NCI-H1436 treated with DMSO at 0.1 percent for 48 hours (cell line): ENCODE measurements around the gene IFNL3.
"Not testable (repeated sequence)": the region's sequence is repeated elsewhere in the genome, so short reads cannot be mapped to it uniquely, and the experiment has no call there.

Experiments
- DNase-seq: peaks from one replicate; lab custom pipeline; 2025; lab: John Stamatoyannopoulos, UW

The IFNL3 gene

GRCh38 chr19:39253374-39254149 is 8.8 kb upstream of the IFNL3 start:
- DNase-seq: no peak

- DNase-seq: no peak
Observed at GRCh38 chr19:39252458-39252857, 7.7 kb upstream of the IFNL3 start.

GRCh38 chr19:39251846-39252245 is 7.0 kb upstream of the IFNL3 start:
- DNase-seq: no peak

GRCh38 chr19:39251081-39251480 is 6.3 kb upstream of the IFNL3 start:
- DNase-seq: no peak

GRCh38 chr19:39248806-39249205 is 4.0 kb upstream of the IFNL3 start, which contains the start of gene IFNL4:
Gene IFNL4, minus strand, starts transcription at chr19:39248856.
- no peak for DNase-seq

- no peak for DNase-seq
Observed at GRCh38 chr19:39247701-39248664, 3.2 kb upstream of the IFNL3 start.

GRCh38 chr19:39246951-39247669 is 2.3 kb upstream of the IFNL3 start:
- DNase-seq: no peak

- not testable (repeated sequence) for DNase-seq
Observed at GRCh38 chr19:39245166-39245565, 360 bp upstream of the IFNL3 start.

GRCh38 chr19:39243741-39244140 is 1.1 kb downstream of the IFNL3 start:
- DNase-seq: not testable (repeated sequence)

- DNase-seq: no peak
Observed at GRCh38 chr19:39240421-39240820, 4.4 kb downstream of the IFNL3 start.

GRCh38 chr19:39238944-39239343 is 5.9 kb downstream of the IFNL3 start:
- no peak for DNase-seq

- DNase-seq: no peak
Observed at GRCh38 chr19:39238209-39238608, 6.6 kb downstream of the IFNL3 start.

- DNase-seq: no peak
Observed at GRCh38 chr19:39237200-39238184, 7.3 kb downstream of the IFNL3 start.

- no peak for DNase-seq
Observed at GRCh38 chr19:39236527-39236926, 8.3 kb downstream of the IFNL3 start.

- no peak for DNase-seq
Observed at GRCh38 chr19:39232708-39233107, 12.1 kb downstream of the IFNL3 start.

GRCh38 chr19:39230096-39230764 is 14.6 kb downstream of the IFNL3 start:
- no peak for DNase-seq

GRCh38 chr19:39224910-39225309 is 19.9 kb downstream of the IFNL3 start:
- DNase-seq: no peak

- no peak for DNase-seq
Observed at GRCh38 chr19:39223703-39224279, 21.0 kb downstream of the IFNL3 start.

GRCh38 chr19:39219108-39219507 is 25.7 kb downstream of the IFNL3 start:
- not testable (repeated sequence) for DNase-seq
